Activated gamma-delta T cell (primary cell): ENCODE results near the gene MYEOV.

Experiments used
- DNase-seq: peaks from one replicate; lab custom pipeline; 2025; lab: John Stamatoyannopoulos, UW

Gene MYEOV

GRCh38 chr11:69342588-69343330 is 48.8 kb downstream of the MYEOV start:
- no peak for DNase-seq

GRCh38 chr11:69343401-69344321 is 49.7 kb downstream of the MYEOV start:
- DNase-seq = no peak

- no peak for DNase-seq
Observed at GRCh38 chr11:69344570-69345145, 50.7 kb downstream of the MYEOV start.
